GM12878 (cell line): ENCODE data around the gene TGM5. TPM values are rescaled to one million over a fixed set of nuclear protein-coding genes. Genes with fewer than 3 reads are reported as not detected.

Experiments
- ATAC-seq: fragments of 200-7000 bp; cut with Tn5 transposase; 3 replicates; pipeline ENCODE4 v1.9.1; 2020; ENCODE audit warnings: mild to moderate bottlenecking, moderate library complexity
- BruUV-seq: library from RNA; stranded (reverse); fragments of 400-500 nt; replicated peaks from 2 replicates; lab custom pipeline; 2021; lab: Mats Ljungman, UMichigan
- CTCF ChIA-PET: fragments of 300-600 bp; sonication (Branson Sonifier 250); formaldehyde crosslinking; extraction: SDS; loops from one replicate; lab custom pipeline; 2021; ENCODE audit warnings: inconsistent platforms; lab: Yijun Ruan, JAX
- POLR2A ChIA-PET: fragments of 350-600 bp; formaldehyde crosslinking; extraction: SDS; loops from one replicate; lab custom pipeline; 2021; ENCODE audit warnings: inconsistent platforms; lab: Charles Lee
- RAD21 ChIA-PET: fragments of 300-600 bp; sonication (Branson Sonifier 250); formaldehyde crosslinking; loops from one replicate; lab custom pipeline; 2023; ENCODE audit warnings: antibody characterized with exemption; ENCODE audit not compliant: unreplicated experiment; lab: Charles Lee
- SMC1A ChIA-PET: fragments of 300-600 bp; sonication (Branson Sonifier 250); formaldehyde crosslinking; loops from one replicate; lab custom pipeline; 2023; ENCODE audit not compliant: unreplicated experiment, uncharacterized antibody; lab: Charles Lee
- DNase-seq: peaks from one replicate; pipeline ENCODE4 v3.0.0-alpha.2; 2011; ENCODE audit warnings: low read depth, low spot score
- FAIRE-seq: peaks from 3 replicates; lab custom pipeline; 2011; peaks lifted over from hg19 to GRCh38; lab: Jason Lieb, UNC
- H2AFZ ChIP-seq: 2 replicates; pipeline ENCODE4 v1.6.0; 2011; ENCODE audit warnings: low read depth, low read length, control low read depth; ENCODE audit not compliant: control insufficient read depth
- H3K27ac ChIP-seq: 2 replicates; pipeline ENCODE4 v1.5.1; 2011; ENCODE audit warnings: control low read depth; ENCODE audit not compliant: control insufficient read depth, insufficient read depth
- H3K27me3 ChIP-seq, 2 experiments: replicated peaks in 1 of 2; 2 replicates each; pipeline versions ENCODE4 v1.6.0 to v1.6.1; 2011; ENCODE audit warnings: low read length in 1 of 2; ENCODE audit not compliant: control insufficient read depth in 2 of 2, insufficient read depth in 2 of 2
- H3K36me3 ChIP-seq, 2 experiments: 2 replicates each; pipeline ENCODE4 v1.5.1; 2011; ENCODE audit warnings: low read length in 1 of 2; ENCODE audit not compliant: control insufficient read depth in 2 of 2, insufficient read depth in 2 of 2
- H3K4me1 ChIP-seq: 2 replicates; pipeline ENCODE4 v1.6.1; 2011; ENCODE audit warnings: mild to moderate bottlenecking, low read length, moderate library complexity, mixed read lengths; ENCODE audit not compliant: control insufficient read depth, insufficient read depth
- H3K4me2 ChIP-seq: 2 replicates; pipeline ENCODE4 v1.6.0; 2011; ENCODE audit warnings: control low read depth; ENCODE audit not compliant: control insufficient read depth, insufficient read depth
- H3K4me3 ChIP-seq: fragments of 200-600 bp; sonication (generic); 2 replicates; pipeline ENCODE4 v1.5.1; 2016
- H3K79me2 ChIP-seq: 2 replicates; pipeline ENCODE4 v1.6.0; 2011; ENCODE audit warnings: low read length; ENCODE audit not compliant: control insufficient read depth, insufficient read depth
- H3K9ac ChIP-seq: 2 replicates; pipeline ENCODE4 v1.8.0; 2011; ENCODE audit warnings: low read length, control low read depth, mixed read lengths; ENCODE audit not compliant: control insufficient read depth, insufficient read depth
- H3K9me3 ChIP-seq: replicated peaks from 3 replicates; pipeline ENCODE4 v1.5.1; 2011; ENCODE audit warnings: mild to moderate bottlenecking, low read length; ENCODE audit not compliant: control insufficient read depth, insufficient read depth
- H4K20me1 ChIP-seq: 2 replicates; pipeline ENCODE4 v1.6.0; 2011; ENCODE audit not compliant: control insufficient read depth, insufficient read depth
- ATF7 ChIP-seq: fragments of 450-650 bp; IDR thresholded peaks from 2 replicates; pipeline ENCODE4 v1.6.1; 2016; ENCODE audit warnings: low read depth, mild to moderate bottlenecking
- CEBPB ChIP-seq, 2 experiments: fragments of 150-350 bp in 1 of 2; IDR thresholded peaks; 2 replicates each; pipeline ENCODE4 v1.6.1; 2012 to 2014; ENCODE audit warnings: low read depth in 2 of 2, low read length in 2 of 2, borderline replicate concordance in 1 of 2, inconsistent platforms in 1 of 2
- IKZF2 ChIP-seq, 2 experiments: fragments of 450-650 bp; IDR thresholded peaks; 2 replicates each; pipeline ENCODE4 v1.6.1; 2017; ENCODE audit warnings: mild to moderate bottlenecking in 2 of 2, moderate library complexity in 2 of 2
- IRF4 ChIP-seq: IDR thresholded peaks from 2 replicates; pipeline ENCODE4 v1.6.1; 2011; ENCODE audit warnings: low read depth, low read length
- JUND ChIP-seq: IDR thresholded peaks from 2 replicates; pipeline ENCODE4 v1.6.1; 2012; ENCODE audit warnings: low read depth, mild to moderate bottlenecking, low read length, improper control_type of control experiment, moderate library complexity
- KAT2A ChIP-seq: conservative IDR thresholded peaks from 2 replicates; pipeline ENCODE4 v1.6.1; 2011; ENCODE audit warnings: low read depth, low read length; ENCODE audit not compliant: control insufficient read depth
- NRF1 ChIP-seq: conservative IDR thresholded peaks from 2 replicates; pipeline ENCODE4 v1.6.1; 2011; ENCODE audit warnings: mild to moderate bottlenecking, low read depth, low read length, improper control_type of control experiment
- RB1 ChIP-seq: fragments of 450-650 bp; formaldehyde crosslinking; IDR thresholded peaks from 2 replicates; pipeline ENCODE4 v1.6.1; 2017; ENCODE audit warnings: mild to moderate bottlenecking, borderline replicate concordance
- STAT3 ChIP-seq: IDR thresholded peaks from 2 replicates; pipeline ENCODE4 v1.6.1; 2011; ENCODE audit warnings: low read depth, low read length, improper control_type of control experiment
- USF1 ChIP-seq: IDR thresholded peaks from 2 replicates; pipeline ENCODE4 v1.6.1; 2011; ENCODE audit warnings: borderline replicate concordance, low read depth, mild to moderate bottlenecking, moderate library complexity, mixed read lengths, low read length; ENCODE audit not compliant: insufficient read depth; ENCODE audit errors: extremely low read length
- ZBTB4 ChIP-seq: fragments of 450-650 bp; formaldehyde crosslinking; IDR thresholded peaks from 2 replicates; pipeline ENCODE4 v1.4.0; 2022; ENCODE audit warnings: mild to moderate bottlenecking, moderate library complexity
- ZNF687 ChIP-seq: fragments of 450-650 bp; IDR thresholded peaks from 2 replicates; pipeline ENCODE4 v1.6.1; 2017; ENCODE audit warnings: mild to moderate bottlenecking, moderate library complexity
- WGBS: methylation state at CpG from one replicate; pipeline ENCODE4 v1.1.6; 2016; ENCODE audit warnings: low lambda C conversion rate; ENCODE audit not compliant: insufficient replicate concordance, insufficient coverage; ENCODE audit errors: missing lambda C conversion rate; 5-methylcytosine and 5-hydroxymethylcytosine counted together
- in situ Hi-C: fragments of 300-500 bp; cut with MboI; formaldehyde crosslinking; loops from 9 replicates; pipeline ENCODE4 v1.14.3; 2018; ENCODE audit warnings: mixed read lengths
- intact Hi-C: fragments of 100-400 bp; cut with micrococcal nuclease; formaldehyde crosslinking; loops from one replicate; pipeline ENCODE4 v1.14.2; 2022; ENCODE audit not compliant: unreplicated experiment
- polyA plus RNA-seq, 11 experiments: library from polyadenylated mRNA; depleted of rRNA in 4 of 11; unstranded in 6 of 11; stranded (reverse) in 5 of 11; fragments of >200 nt; fragmentation: Nextera tagmentation in 4 of 11; fragmentation: Illumina TruSeq in 1 of 11; extraction: Ambion mirVana in 4 of 11; extraction: Trizol in 1 of 11; gene quantifications; 1 replicate in 1 of 11; 2 replicates in 10 of 11; pipeline versions ENCODE4 v1.2.1 to v1.2.3, GENCODE V29; 2011 to 2016; ENCODE audit warnings: inconsistent platforms in 2 of 11, missing spikeins in 2 of 11, low read depth in 1 of 11
- total RNA-seq, 4 experiments: library from RNA; depleted of rRNA in 3 of 4; stranded (reverse); fragments of >200 nt in 3 of 4; fragmentation: Illumina TruSeq in 1 of 4; extraction: Trizol in 1 of 4; gene quantifications; 2 replicates each; pipeline versions ENCODE4 v1.2.1 to v1.2.3, GENCODE V29; 2013 to 2021
- TF ChIP-seq, protein P1 (sequence below): fragments of 450-650 bp; IDR thresholded peaks from 2 replicates; pipeline ENCODE4 v1.6.1; 2017; ENCODE audit warnings: mild to moderate bottlenecking, low read depth, inconsistent platforms; ENCODE audit not compliant: poor library complexity, severe bottlenecking

Gene TGM5
- total and polyA plus RNA-seq, 10 of the 15 experiments (the other 5 are each of a cell fraction or from before 2014, with no cell fraction given), result 4.4 to 27.1 (median 5.6) TPM

DNA sequence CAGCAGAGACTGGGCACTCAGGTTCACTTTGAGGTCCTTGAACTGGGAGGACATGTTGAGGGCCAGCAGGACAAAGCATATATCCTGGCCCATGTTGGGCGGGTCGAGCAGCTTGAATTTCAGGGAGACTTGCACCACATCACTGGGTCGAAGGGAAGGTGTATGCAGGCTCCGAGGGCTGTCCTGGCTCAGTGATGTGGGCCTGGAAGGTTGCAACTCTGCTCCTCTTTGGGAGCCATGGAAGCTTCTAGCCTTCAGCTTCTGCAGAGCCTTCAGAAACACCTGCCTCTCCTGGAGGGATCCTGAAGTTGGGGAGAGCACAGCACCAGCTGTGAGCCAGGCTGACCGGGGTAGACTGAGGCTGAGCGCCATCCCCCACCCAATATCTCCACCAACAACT lies 31.2 kb downstream of the TGM5 start:
- no peaks in the 10 kb centered on the region; a peak in 2 of 4 replicates for H3K36me3 ChIP-seq
- SMC1A ChIA-PET, result interaction anchor here (0.5 to 5.7 kb wide), 7 partner anchors 10 to 375 kb away, joined by 3 to 36 read pairs (median 3); no protein-coding TSS in a partner anchor
- ATAC-seq (no peak), DNase-seq (no peak), FAIRE-seq (no peak)
- H3K4me1 ChIP-seq, result peaks cover 17% of the 10 kb centered on the region
- CTCF ChIA-PET, result interaction anchor here (0.7 to 4.9 kb wide), 5 partner anchors 10 to 50 kb away, joined by 3 to 39 read pairs (median 9); no protein-coding TSS in a partner anchor
- no peak overlapping the region for H3K4me2 ChIP-seq
- H3K4me3 ChIP-seq, result no peak overlapping the region
- 57% methylated on average over 6 of the region's 6 CpGs for WGBS
- no peaks in the 10 kb centered on the region for H3K79me2 ChIP-seq
- H3K27ac ChIP-seq, result no peak overlapping the region
- H3K9ac ChIP-seq, result no peak overlapping the region
- BruUV-seq, result no TSS peak
- RAD21 ChIA-PET, result interaction anchor here (4.5 kb wide), 1 partner anchor 10 kb away, joined by 21 read pairs; no protein-coding TSS in a partner anchor
- no peak overlapping the region for H2AFZ ChIP-seq
- H4K20me1 ChIP-seq, result no peaks in the 10 kb centered on the region
- no peaks in the 10 kb centered on the region for H3K9me3 ChIP-seq
- H3K27me3 ChIP-seq, result no peaks in the 10 kb centered on the region
- intact Hi-C loops (no loop called here), in situ Hi-C loops (loop anchor here (10.0 kb wide), 1 partner anchor 49 kb away; no protein-coding TSS in a partner anchor)
- POLR2A ChIA-PET, result interaction anchor here (0.5 to 1.0 kb wide), 2 partner anchors 10 to 516 kb away, joined by 3 read pairs; no protein-coding TSS in a partner anchor
- TF ChIP-seq NRF1 (no peak), ATF7 (no peak), CEBPB (IDR thresholded peaks at IDR 0.05; ENCODE audit: borderline replicate concordance in 1 of 2, low read depth in 2 of 2, low read length in 2 of 2) (no peak), IRF4 (no peak), JUND (no peak), USF1 (no peak), IKZF2 (IDR thresholded peaks at IDR 0.05) (no peak), STAT3 (no peak), KAT2A (no peak), ZBTB4 (no peak), RB1 (no peak), ZNF687 (no peak)
- TF ChIP-seq, protein P1, sequence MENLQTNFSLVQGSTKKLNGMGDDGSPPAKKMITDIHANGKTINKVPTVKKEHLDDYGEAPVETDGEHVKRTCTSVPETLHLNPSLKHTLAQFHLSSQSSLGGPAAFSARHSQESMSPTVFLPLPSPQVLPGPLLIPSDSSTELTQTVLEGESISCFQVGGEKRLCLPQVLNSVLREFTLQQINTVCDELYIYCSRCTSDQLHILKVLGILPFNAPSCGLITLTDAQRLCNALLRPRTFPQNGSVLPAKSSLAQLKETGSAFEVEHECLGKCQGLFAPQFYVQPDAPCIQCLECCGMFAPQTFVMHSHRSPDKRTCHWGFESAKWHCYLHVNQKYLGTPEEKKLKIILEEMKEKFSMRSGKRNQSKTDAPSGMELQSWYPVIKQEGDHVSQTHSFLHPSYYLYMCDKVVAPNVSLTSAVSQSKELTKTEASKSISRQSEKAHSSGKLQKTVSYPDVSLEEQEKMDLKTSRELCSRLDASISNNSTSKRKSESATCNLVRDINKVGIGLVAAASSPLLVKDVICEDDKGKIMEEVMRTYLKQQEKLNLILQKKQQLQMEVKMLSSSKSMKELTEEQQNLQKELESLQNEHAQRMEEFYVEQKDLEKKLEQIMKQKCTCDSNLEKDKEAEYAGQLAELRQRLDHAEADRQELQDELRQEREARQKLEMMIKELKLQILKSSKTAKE, result no peak
